ENCODE measurements around the gene COMMD1.

The COMMD1 gene

GRCh38 chr2:62180975-62181374 lies 275.5 kb downstream of the COMMD1 start:
- TF ChIP-seq SIN3A (IDR thresholded peaks at IDR 0.05; ENCODE audit: borderline replicate concordance, insufficient read depth, low read length) (no peak), REST (IDR thresholded peaks at IDR 0.05; ENCODE audit: insufficient read depth in 1 of 2, low read depth in 2 of 2, low read length in 2 of 2) (no peak)

GRCh38 chr2:62181843-62182242 lies 276.4 kb downstream of the COMMD1 start:
- no peak for TF ChIP-seq TAF1 (IDR thresholded peaks at IDR 0.05; ENCODE audit: borderline replicate concordance, insufficient read depth, low read length)
- no peak for TF ChIP-seq SIN3A (IDR thresholded peaks at IDR 0.05; ENCODE audit: borderline replicate concordance, insufficient read depth, low read length)

GRCh38 chr2:62184512-62185230 lies 279.2 kb downstream of the COMMD1 start:
- TF ChIP-seq TAF1 (IDR thresholded peaks at IDR 0.05; ENCODE audit: borderline replicate concordance, insufficient read depth, low read length) = no peak
- no peak for TF ChIP-seq SIN3A (IDR thresholded peaks at IDR 0.05; ENCODE audit: borderline replicate concordance, insufficient read depth, low read length)
- no peak for TF ChIP-seq POLR2AphosphoS5 (IDR thresholded peaks at IDR 0.05; ENCODE audit: low read depth, low read length)
- no peak for TF ChIP-seq FOXP2 (optimal IDR thresholded peaks at IDR 0.05; ENCODE audit: borderline replicate concordance, extremely low read depth, extremely low read length, insufficient read depth)
- no peak for TF ChIP-seq REST (IDR thresholded peaks at IDR 0.05; ENCODE audit: insufficient read depth in 1 of 2, low read depth in 2 of 2, low read length in 2 of 2)
